Measurements from ENCODE around the gene DLX4. TPM values are rescaled to one million over a fixed set of nuclear protein-coding genes. Genes with fewer than 3 reads are reported as not detected.

The DLX4 gene
- total and polyA plus RNA-seq, 10 of the 15 experiments (the other 5 are each of a cell fraction or from before 2014, with no cell fraction given): 0.05 to 0.29 (median 0.15) TPM

GRCh38 chr17:50014471-50015088, 45.6 kb downstream of the DLX4 start (continued):
- TF ChIP-seq ETV6 (conservative IDR thresholded peaks at IDR 0.05 in 1 of 2, IDR thresholded peaks at IDR 0.05 in 1 of 2; ENCODE audit: borderline replicate concordance in 1 of 2, low read depth in 1 of 2) (no peak), MEF2B (IDR thresholded peaks at IDR 0.05; ENCODE audit: partially characterized antibody, poor library complexity, severe bottlenecking) (no peak), SUZ12 (IDR thresholded peaks at IDR 0.05; ENCODE audit: unreplicated experiment) (no peak), ZNF217 (IDR thresholded peaks at IDR 0.05) (no peak), ZNF384 (IDR thresholded peaks at IDR 0.05; ENCODE audit: borderline replicate concordance, low read depth, low read length) (no peak)

- ChIA-PET RAD21 (ENCODE audit: unreplicated experiment) (no interaction called here), CTCF (interaction anchor here (1.0 kb wide), 1 partner anchor 17 kb away, joined by 4 read pairs; no protein-coding TSS in a partner anchor), POLR2A (no interaction called here), SMC1A (ENCODE audit: uncharacterized antibody, unreplicated experiment) (no interaction called here)
- ATAC-seq (no peak), DNase-seq (ENCODE audit: low read depth, low spot score) (no peak), FAIRE-seq (no peak)
- peaks cover 7% of the 10 kb centered on the region; the same call in 2 of the 3 replicates for H3K9me3 ChIP-seq (replicated peaks; ENCODE audit: control insufficient read depth, insufficient read depth, low read length)
- no peaks in the 10 kb centered on the region for H3K36me3 ChIP-seq (ENCODE audit: control insufficient read depth in 2 of 2, insufficient read depth in 2 of 2, low read length in 1 of 2)
- no peaks in the 10 kb centered on the region for H4K20me1 ChIP-seq (ENCODE audit: control insufficient read depth, insufficient read depth)
- H3K4me1 ChIP-seq (ENCODE audit: control insufficient read depth, insufficient read depth, low read length): no peaks in the 10 kb centered on the region
- 36% methylated on average over 2 of the region's 2 CpGs for WGBS (ENCODE audit: insufficient coverage, insufficient replicate concordance, low lambda C conversion rate, missing lambda C conversion rate)
- no peak overlapping the region for H3K4me3 ChIP-seq
- intact Hi-C loops (cut with micrococcal nuclease; ENCODE audit: unreplicated experiment): no loop called here
- no peaks in the 10 kb centered on the region for H3K27me3 ChIP-seq (replicated peaks in 1 of 2; ENCODE audit: control insufficient read depth in 2 of 2, insufficient read depth in 2 of 2, low read length in 1 of 2)
- no peaks in the 10 kb centered on the region for H3K79me2 ChIP-seq (ENCODE audit: control insufficient read depth, insufficient read depth, low read length)
- H2AFZ ChIP-seq (ENCODE audit: control insufficient read depth, low read depth, low read length): no peak overlapping the region
- in situ Hi-C loops (cut with MboI): no loop called here
- H3K4me2 ChIP-seq (ENCODE audit: control insufficient read depth, insufficient read depth): no peak overlapping the region
- BruUV-seq (replicated peaks): no TSS peak
- no peak overlapping the region for H3K27ac ChIP-seq (ENCODE audit: control insufficient read depth, insufficient read depth)
- no peak overlapping the region for H3K9ac ChIP-seq (ENCODE audit: control insufficient read depth, insufficient read depth, low read length)
- TF ChIP-seq STAT3 (IDR thresholded peaks at IDR 0.05; ENCODE audit: low read depth, low read length) (no peak), CUX1 (IDR thresholded peaks at IDR 0.05; ENCODE audit: insufficient replicate concordance, low read depth, low read length) (no peak), YY1 (IDR thresholded peaks at IDR 0.05; ENCODE audit: low read depth, low read length) (no peak), RB1 (IDR thresholded peaks at IDR 0.05; ENCODE audit: borderline replicate concordance) (no peak), HCFC1 (IDR thresholded peaks at IDR 0.05; ENCODE audit: low read length) (no peak), ZNF687 (IDR thresholded peaks at IDR 0.05) (no peak), KDM1A (IDR thresholded peaks at IDR 0.05; ENCODE audit: borderline replicate concordance) (no peak), CREM (IDR thresholded peaks at IDR 0.05; ENCODE audit: low read depth) (no peak), KLF5 (IDR thresholded peaks at IDR 0.05; ENCODE audit: partially characterized antibody) (no peak), ZNF384 (IDR thresholded peaks at IDR 0.05; ENCODE audit: borderline replicate concordance, low read depth, low read length) (no peak)
Observed at GRCh38 chr17:50015146-50015545, 46.2 kb downstream of the DLX4 start.
